Esophagus muscularis mucosa (tissue), 4 donors: Measurements from ENCODE around the gene HEBP2. TPM values are rescaled to one million over a fixed set of nuclear protein-coding genes. Genes with fewer than 3 reads are reported as not detected.
"Not testable (repeated sequence)": the region's sequence is repeated elsewhere in the genome, so short reads cannot be mapped to it uniquely, and the experiment has no call there.

Experiments used
- DNase-seq: peaks from one replicate; pipeline ENCODE4 v3.0.0-alpha.2; 2017; ENCODE audit errors: extremely low spot score
- H3K27ac ChIP-seq, 4 donors: fragments of 200-600 bp; sonication (generic); replicated peaks in 1 of 4; 1 replicate in 3 of 4; 2 replicates in 1 of 4; pipeline ENCODE4 v1.5.1; 2016 to 2019; ENCODE audit warnings: mild to moderate bottlenecking in 1 of 4
- H3K27me3 ChIP-seq, 4 donors: fragments of 200-600 bp; sonication (generic); one replicate each; pipeline versions ENCODE4 v1.5.1 to v1.6.0; 2016 to 2019
- H3K36me3 ChIP-seq, 4 donors: fragments of 200-600 bp; sonication (generic); one replicate each; pipeline ENCODE4 v1.5.1; 2016 to 2019
- H3K4me1 ChIP-seq, 4 donors: fragments of 200-600 bp; sonication (generic); one replicate each; pipeline ENCODE4 v1.5.1; 2016 to 2019
- H3K4me3 ChIP-seq, 4 donors: fragments of 200-600 bp; sonication (generic); 1 replicate in 2 of 4; 2 replicates in 2 of 4; pipeline ENCODE4 v1.5.1; 2016 to 2019; ENCODE audit warnings: mild to moderate bottlenecking in 4 of 4, moderate library complexity in 1 of 4
- H3K9me3 ChIP-seq, 4 donors: fragments of 200-600 bp; sonication (generic); 1 replicate in 3 of 4; 2 replicates in 1 of 4; pipeline ENCODE4 v1.5.1; 2016 to 2019
- CTCF ChIP-seq, 3 experiments: fragments of 200-600 bp in 2 of 3; fragments of 450-650 bp in 1 of 3; sonication (generic) in 2 of 3; IDR thresholded peaks; one replicate each; pipeline ENCODE4 v1.5.1; 2017 to 2019; ENCODE audit warnings: antibody characterized with exemption in 3 of 3, mild to moderate bottlenecking in 2 of 3, moderate library complexity in 1 of 3
- EP300 ChIP-seq: sonication (generic); formaldehyde crosslinking; IDR thresholded peaks from one replicate; pipeline ENCODE4 v1.6.1; 2017; ENCODE audit warnings: antibody characterized with exemption
- POLR2A ChIP-seq: fragments of 450-650 bp; IDR thresholded peaks from one replicate; pipeline ENCODE4 v1.6.1; 2017; ENCODE audit warnings: antibody characterized with exemption, moderate library complexity, mild to moderate bottlenecking, low read depth
- POLR2AphosphoS5 ChIP-seq, 2 donors: sonication (generic); formaldehyde crosslinking; IDR thresholded peaks; one replicate each; pipeline ENCODE4 v1.6.1; 2017; ENCODE audit warnings: antibody characterized with exemption in 2 of 2
- WGBS: methylation state at CpG from one replicate; pipeline ENCODE4 v1.1.5; 2018; 5-methylcytosine and 5-hydroxymethylcytosine counted together
- intact Hi-C: fragments of 100-400 bp; cut with DNase I; formaldehyde crosslinking; loops from one replicate; pipeline ENCODE4 v1.15.1; 2023
- total RNA-seq, 4 donors: library from RNA; depleted of rRNA; stranded (reverse); fragments of >200 nt; gene quantifications; one replicate each; pipeline versions ENCODE4 v1.1.0 to v1.2.1, GENCODE V29; 2016

HEBP2 gene
- total RNA-seq, 4 donors from 2014 or later, result 90.1 to 135 (median 104) TPM

GRCh38 chr6:138421089-138421488, 17.1 kb downstream of the HEBP2 start:
- no peak overlapping the region for H3K4me3 ChIP-seq
- no peak for TF ChIP-seq EP300
- no peak for TF ChIP-seq POLR2A
- TF ChIP-seq CTCF (IDR thresholded peaks at IDR 0.05), result no peak
- no peak for TF ChIP-seq POLR2AphosphoS5 (IDR thresholded peaks at IDR 0.05)
- no peak overlapping the region for H3K27ac ChIP-seq
- peaks cover 0 to 39% (median 21%) of the 10 kb centered on the region in 4 donors for H3K36me3 ChIP-seq
- no peaks in the 10 kb centered on the region for H3K27me3 ChIP-seq
- intact Hi-C loops, result no loop called here
- WGBS, result 81% methylated on average over 6 of the region's 6 CpGs
- H3K9me3 ChIP-seq, result no peaks in the 10 kb centered on the region
- H3K4me1 ChIP-seq, result peaks cover 0 to 12% (median 4%) of the 10 kb centered on the region in 4 donors
- DNase-seq, result peak; percentile 42

GRCh38 chr6:138421608-138422007, 17.6 kb downstream of the HEBP2 start:
- no peaks in the 10 kb centered on the region for H3K27me3 ChIP-seq

GRCh38 chr6:138422861-138423260, 18.8 kb downstream of the HEBP2 start:
- peaks cover 0 to 12% (median 4%) of the 10 kb centered on the region in 4 donors for H3K4me1 ChIP-seq
- H3K4me3 ChIP-seq, result no peak overlapping the region
- TF ChIP-seq CTCF (IDR thresholded peaks at IDR 0.05), result no peak
- TF ChIP-seq POLR2AphosphoS5 (IDR thresholded peaks at IDR 0.05), result no peak
- no peak for TF ChIP-seq EP300
- no peak for TF ChIP-seq POLR2A
- no peak overlapping the region for H3K27ac ChIP-seq
- no peak for DNase-seq
- H3K9me3 ChIP-seq, result no peaks in the 10 kb centered on the region
- H3K27me3 ChIP-seq, result no peaks in the 10 kb centered on the region
- H3K36me3 ChIP-seq, result peaks cover 0 to 25% (median 14%) of the 10 kb centered on the region in 4 donors
- intact Hi-C loops, result no loop called here

More at GRCh38 chr6:138421608-138422007, 17.6 kb downstream of the HEBP2 start:
- no peak overlapping the region for H3K27ac ChIP-seq
- 93% methylated on average over 10 of the region's 10 CpGs for WGBS
- H3K9me3 ChIP-seq, result no peaks in the 10 kb centered on the region
- peaks cover 0 to 34% (median 16%) of the 10 kb centered on the region in 4 donors for H3K36me3 ChIP-seq
- no peak overlapping the region for H3K4me3 ChIP-seq
- intact Hi-C loops, result no loop called here
- TF ChIP-seq POLR2AphosphoS5 (IDR thresholded peaks at IDR 0.05) (no peak), CTCF (IDR thresholded peaks at IDR 0.05) (no peak), EP300 (no peak), POLR2A (no peak)
- DNase-seq, result peak; percentile 74
- H3K4me1 ChIP-seq, result peaks cover 0 to 12% (median 4%) of the 10 kb centered on the region in 4 donors

- 90% methylated on average over 41 of the region's 48 CpGs for WGBS
- Histone ChIP-seq H3K9me3 (no peaks in the 10 kb centered on the region), H3K27ac (no peak overlapping the region), H3K4me1 (peaks cover 10 to 19% (median 13%) of the 10 kb centered on the region in 4 donors), H3K36me3 (peaks cover 0 to 18% (median 11%) of the 10 kb centered on the region in 4 donors), H3K4me3 (no peak overlapping the region), H3K27me3 (no peaks in the 10 kb centered on the region)
- peak; percentile 60 for DNase-seq
- TF ChIP-seq POLR2AphosphoS5 (IDR thresholded peaks at IDR 0.05), result no peak
- TF ChIP-seq EP300, result no peak
- TF ChIP-seq CTCF (IDR thresholded peaks at IDR 0.05), result no peak
- TF ChIP-seq POLR2A, result no peak
- intact Hi-C loops, result no loop called here
Measured at GRCh38 chr6:138424004-138424904, 20.2 kb downstream of the HEBP2 start.

GRCh38 chr6:138425256-138425655, 21.2 kb downstream of the HEBP2 start:
- H3K36me3 ChIP-seq, result peaks cover 0 to 18% (median 10%) of the 10 kb centered on the region in 4 donors
- DNase-seq, H3K27ac ChIP-seq, H3K9me3 ChIP-seq, intact Hi-C loops, H3K4me3 ChIP-seq, H3K27me3 ChIP-seq: not testable (repeated sequence)
- WGBS, result 88% methylated on average over 7 of the region's 7 CpGs
- H3K4me1 ChIP-seq, result peaks cover 18 to 29% (median 22%) of the 10 kb centered on the region in 4 donors
